Retinal pigment epithelial cell (primary cell): ENCODE results near the gene GOPC.

Source experiments
- DNase-seq: peaks from one replicate; pipeline ENCODE4 v3.0.0-alpha.2; 2010; ENCODE audit warnings: low read depth
- H3K4me3 ChIP-seq: 2 replicates; pipeline ENCODE4 v1.5.1; 2011; ENCODE audit warnings: mild to moderate bottlenecking, low read length, control low read depth, moderate library complexity
- TF ChIP-seq, protein P1 (sequence below): conservative IDR thresholded peaks from 2 replicates; pipeline ENCODE4 v1.5.1; 2011; ENCODE audit warnings: low read depth, low read length, control low read depth, inconsistent platforms

Gene GOPC

GRCh38 chr6:117605169-117605826, 3.0 kb upstream of the GOPC start:
- H3K4me3 ChIP-seq, result no peak overlapping the region
- TF ChIP-seq, protein P1, sequence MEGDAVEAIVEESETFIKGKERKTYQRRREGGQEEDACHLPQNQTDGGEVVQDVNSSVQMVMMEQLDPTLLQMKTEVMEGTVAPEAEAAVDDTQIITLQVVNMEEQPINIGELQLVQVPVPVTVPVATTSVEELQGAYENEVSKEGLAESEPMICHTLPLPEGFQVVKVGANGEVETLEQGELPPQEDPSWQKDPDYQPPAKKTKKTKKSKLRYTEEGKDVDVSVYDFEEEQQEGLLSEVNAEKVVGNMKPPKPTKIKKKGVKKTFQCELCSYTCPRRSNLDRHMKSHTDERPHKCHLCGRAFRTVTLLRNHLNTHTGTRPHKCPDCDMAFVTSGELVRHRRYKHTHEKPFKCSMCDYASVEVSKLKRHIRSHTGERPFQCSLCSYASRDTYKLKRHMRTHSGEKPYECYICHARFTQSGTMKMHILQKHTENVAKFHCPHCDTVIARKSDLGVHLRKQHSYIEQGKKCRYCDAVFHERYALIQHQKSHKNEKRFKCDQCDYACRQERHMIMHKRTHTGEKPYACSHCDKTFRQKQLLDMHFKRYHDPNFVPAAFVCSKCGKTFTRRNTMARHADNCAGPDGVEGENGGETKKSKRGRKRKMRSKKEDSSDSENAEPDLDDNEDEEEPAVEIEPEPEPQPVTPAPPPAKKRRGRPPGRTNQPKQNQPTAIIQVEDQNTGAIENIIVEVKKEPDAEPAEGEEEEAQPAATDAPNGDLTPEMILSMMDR, result peak; percentile 81
- DNase-seq, result peak; percentile 34

DNA sequence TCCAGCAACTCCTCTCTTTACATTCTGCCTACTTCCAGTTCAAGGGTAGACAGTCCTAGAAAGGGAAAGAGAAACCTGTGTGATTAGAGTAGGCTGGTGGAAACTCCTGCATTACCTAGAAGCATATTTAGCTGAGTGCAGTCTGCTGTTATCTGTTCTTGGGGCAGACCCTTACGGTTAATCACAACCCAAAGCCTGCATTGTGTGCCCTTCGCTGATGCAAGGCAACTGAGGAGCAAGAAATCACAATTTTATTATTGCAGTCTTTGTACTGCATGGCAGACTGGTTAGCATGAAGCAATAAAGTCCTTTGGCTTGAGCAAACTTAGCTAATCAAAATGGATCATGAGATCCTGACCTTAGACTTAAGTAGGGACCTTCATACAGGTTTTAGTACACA, 1.5 kb upstream of the GOPC start:
- TF ChIP-seq, protein P1, result no peak
- DNase-seq, result no peak
- H3K4me3 ChIP-seq, result no peak overlapping the region

DNA sequence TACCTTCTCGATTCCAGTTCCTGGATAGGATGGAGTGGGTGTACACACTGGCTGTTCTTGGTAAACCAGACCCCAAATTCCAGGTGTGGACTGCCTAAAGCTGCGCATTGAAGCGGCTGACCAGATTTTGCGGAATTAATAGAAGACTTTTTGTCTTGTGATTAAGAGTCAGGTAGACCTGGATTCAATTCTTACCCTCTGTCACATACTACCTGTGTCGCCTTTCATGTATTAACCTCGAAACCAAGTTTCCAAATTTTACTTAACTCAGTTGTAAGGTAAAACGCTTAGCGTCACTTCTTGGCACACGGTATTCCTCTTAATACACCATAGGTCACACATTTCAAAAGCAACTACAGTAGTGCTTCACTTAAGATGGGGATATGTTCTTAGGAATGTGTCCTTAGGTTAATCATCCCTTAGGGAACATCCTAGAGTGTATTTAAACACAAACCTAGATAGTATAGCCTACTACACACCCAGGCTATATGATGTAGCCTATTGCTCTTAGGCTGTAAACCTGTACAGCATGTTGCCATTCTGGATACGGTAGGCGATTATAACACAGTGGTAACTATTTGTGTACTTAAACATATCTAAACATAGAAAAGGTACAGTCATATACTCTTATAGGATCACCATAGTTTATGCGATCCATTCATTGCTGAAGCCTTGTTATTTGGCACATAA, 733 bp upstream of the GOPC start:
- DNase-seq, result no peak
- H3K4me3 ChIP-seq, result peak overlapping the region; percentile 90
- TF ChIP-seq, protein P1, result no peak

DNA sequence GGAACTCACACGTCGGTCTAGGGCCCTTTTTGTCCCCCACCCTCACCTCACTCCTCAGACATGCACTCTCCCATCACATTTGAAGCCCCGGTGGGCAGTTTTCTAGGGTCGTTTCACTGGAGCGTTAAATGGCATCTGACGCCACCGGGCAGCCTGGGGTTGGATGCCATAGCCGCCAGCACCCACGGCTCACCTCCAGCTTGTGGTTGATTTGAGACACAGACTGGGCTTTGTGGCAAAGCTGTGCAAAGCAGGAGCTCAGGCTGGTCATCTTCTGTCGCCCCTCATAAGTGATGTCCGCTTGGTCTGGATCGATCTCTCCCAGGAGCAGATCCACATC, 530 bp downstream of the GOPC start:
- TF ChIP-seq, protein P1, result no peak
- peak overlapping the region; percentile 90 for H3K4me3 ChIP-seq
- DNase-seq, result no peak

DNA sequence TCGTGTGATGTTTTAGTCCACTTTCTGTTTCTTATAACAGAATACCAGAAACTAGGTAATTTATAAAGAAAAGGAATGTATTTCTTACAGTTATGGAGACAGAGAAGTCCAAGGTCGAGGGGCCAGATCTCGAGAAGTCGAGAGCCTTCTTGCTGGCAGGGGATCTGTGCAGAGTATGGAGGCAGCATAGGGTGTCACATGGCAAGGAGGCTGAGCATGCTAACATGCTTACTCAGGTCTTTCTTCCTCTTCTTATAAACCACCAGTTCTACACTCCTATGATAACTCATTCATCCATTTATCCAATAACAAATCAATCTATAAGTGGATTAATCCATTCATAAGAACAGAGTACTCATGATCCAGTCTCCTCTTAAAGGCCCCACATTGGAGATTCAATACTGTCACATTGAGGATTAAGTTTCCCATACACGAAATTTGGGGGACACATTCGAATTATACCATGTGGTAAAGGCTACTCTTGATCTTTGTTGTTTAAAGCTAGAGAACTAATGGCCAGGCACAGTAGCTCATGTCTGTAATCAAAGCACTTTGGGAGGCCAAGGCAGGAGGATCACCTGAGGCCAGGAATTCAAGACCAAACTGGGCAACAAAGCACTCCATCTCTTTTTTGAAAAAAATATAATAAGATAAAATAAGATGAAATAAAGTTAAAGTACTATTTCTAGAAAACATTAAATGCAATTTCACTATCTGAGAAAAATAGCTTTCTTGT, 2.1 kb downstream of the GOPC start:
- H3K4me3 ChIP-seq, result peak overlapping the region; percentile 90
- TF ChIP-seq, protein P1, result no peak
- DNase-seq, result no peak

- no peak overlapping the region for H3K4me3 ChIP-seq
- no peak for DNase-seq
- TF ChIP-seq, protein P1, result no peak
These were observed 4.6 kb downstream of the GOPC start for GRCh38 chr6:117597755-117598154.
